ENCODE measurements around the gene OR13A1. TPM values are rescaled to one million over a fixed set of nuclear protein-coding genes. Genes with fewer than 3 reads are reported as not detected.

The OR13A1 gene
- total RNA-seq, 1 experiment from 2014 or later, result not detected

GRCh38 chr10:45255706-45256105, 59.7 kb downstream of the OR13A1 start:
- CTCF ChIA-PET, result interaction anchor here (0.7 kb wide), 1 partner anchor 11 kb away, joined by 3 read pairs; no protein-coding TSS in a partner anchor
- no peak for TF ChIP-seq CTCF (IDR thresholded peaks at IDR 0.05; ENCODE audit: unreplicated experiment)
- H3K4me3 Mint-ChIP-seq (ENCODE audit: unreplicated experiment), result no peak overlapping the region
- BruUV-seq (replicated peaks), result no TSS peak
- H3K27me3 Mint-ChIP-seq (ENCODE audit: insufficient read depth, unreplicated experiment), result peaks cover 12% of the 10 kb centered on the region
- H3K4me1 Mint-ChIP-seq (ENCODE audit: insufficient read depth, unreplicated experiment), result no peaks in the 10 kb centered on the region
- no peaks in the 10 kb centered on the region for H3K36me3 Mint-ChIP-seq (ENCODE audit: insufficient read depth, unreplicated experiment)
- DNase-seq (ENCODE audit: unreplicated experiment), result no peak
- no peaks in the 10 kb centered on the region for H3K9me3 Mint-ChIP-seq (ENCODE audit: unreplicated experiment)
- no peak overlapping the region for H3K27ac Mint-ChIP-seq (ENCODE audit: low read depth, unreplicated experiment)
- POLR2A ChIA-PET, result no interaction called here
- intact Hi-C loops (cut with micrococcal nuclease), result no loop called here

DNA sequence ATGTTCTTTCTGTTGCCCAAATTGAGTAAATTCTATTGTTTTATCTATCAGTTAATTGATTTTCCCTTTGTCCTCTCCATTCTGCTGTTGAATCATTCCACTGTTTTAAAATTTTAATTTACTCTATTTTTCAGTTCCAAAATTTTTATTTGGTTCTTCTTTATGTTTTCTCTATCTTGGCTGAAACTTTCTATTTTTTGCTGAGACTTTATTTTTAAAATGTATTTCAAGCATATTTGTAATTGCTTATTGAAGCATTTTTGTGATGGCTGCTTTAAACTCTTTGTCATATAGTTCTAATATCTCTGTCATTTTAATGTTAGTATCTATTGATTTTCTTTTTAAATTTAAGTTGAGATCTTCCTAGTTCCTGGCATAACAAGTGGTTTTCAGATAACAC, 60.5 kb downstream of the OR13A1 start:
- POLR2A ChIA-PET, result no interaction called here
- H3K4me3 Mint-ChIP-seq (ENCODE audit: unreplicated experiment), result no peak overlapping the region
- intact Hi-C loops (cut with micrococcal nuclease), result no loop called here
- no peaks in the 10 kb centered on the region for H3K36me3 Mint-ChIP-seq (ENCODE audit: insufficient read depth, unreplicated experiment)
- DNase-seq (ENCODE audit: unreplicated experiment), result no peak
- no peaks in the 10 kb centered on the region for H3K9me3 Mint-ChIP-seq (ENCODE audit: unreplicated experiment)
- H3K4me1 Mint-ChIP-seq (ENCODE audit: insufficient read depth, unreplicated experiment), result no peaks in the 10 kb centered on the region
- BruUV-seq (replicated peaks), result no TSS peak
- TF ChIP-seq CTCF (IDR thresholded peaks at IDR 0.05; ENCODE audit: unreplicated experiment), result no peak
- H3K27ac Mint-ChIP-seq (ENCODE audit: low read depth, unreplicated experiment), result no peak overlapping the region
- CTCF ChIA-PET, result interaction anchor here (0.7 to 1.6 kb wide), 2 partner anchors 11 kb away, joined by 3 to 4 read pairs; no protein-coding TSS in a partner anchor
- H3K27me3 Mint-ChIP-seq (ENCODE audit: insufficient read depth, unreplicated experiment), result peaks cover 12% of the 10 kb centered on the region

DNA sequence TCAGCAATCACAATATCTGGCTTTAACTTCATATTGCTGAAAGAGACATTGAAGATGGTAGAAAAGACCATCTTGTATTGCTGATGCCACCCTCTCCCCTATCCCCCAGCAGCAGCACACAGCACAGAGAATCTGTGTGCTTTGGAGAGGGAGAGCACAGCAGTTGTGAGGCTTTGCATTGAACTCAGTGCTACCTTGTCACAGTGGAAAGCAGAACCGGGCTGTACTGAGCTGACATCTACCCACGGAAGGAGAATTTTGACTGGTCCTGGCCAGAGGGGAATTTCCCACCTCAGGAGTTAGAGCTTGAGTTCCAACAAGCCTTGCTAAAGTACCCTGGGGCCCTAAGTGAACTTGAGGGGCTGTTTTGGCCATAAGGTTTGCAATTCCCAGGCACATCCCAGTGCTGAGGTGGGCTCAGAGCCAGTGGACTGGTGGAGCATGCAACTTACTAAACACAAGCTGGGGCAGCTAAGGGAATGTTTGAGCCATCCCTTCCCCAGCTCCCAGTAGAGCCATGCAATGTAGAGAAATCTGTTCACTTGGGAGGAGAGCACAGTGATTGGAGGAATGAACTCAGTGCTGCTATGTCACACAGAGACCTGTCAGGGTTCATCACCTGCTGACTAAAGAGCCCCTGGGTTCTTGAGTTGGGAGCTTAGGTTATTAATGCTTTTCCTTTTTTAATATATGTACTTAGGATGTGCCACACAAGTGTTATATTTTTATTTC, 62.1 kb downstream of the OR13A1 start:
- Mint-ChIP-seq H3K36me3 (ENCODE audit: insufficient read depth, unreplicated experiment) (no peaks in the 10 kb centered on the region), H3K4me1 (ENCODE audit: insufficient read depth, unreplicated experiment) (no peaks in the 10 kb centered on the region), H3K27ac (ENCODE audit: low read depth, unreplicated experiment) (no peak overlapping the region), H3K27me3 (ENCODE audit: insufficient read depth, unreplicated experiment) (peaks cover 12% of the 10 kb centered on the region), H3K9me3 (ENCODE audit: unreplicated experiment) (no peaks in the 10 kb centered on the region), H3K4me3 (ENCODE audit: unreplicated experiment) (no peak overlapping the region)
- CTCF ChIA-PET, result interaction anchor here (0.6 to 4.8 kb wide), 5 partner anchors 12 to 355 kb away, joined by 3 to 39 read pairs (median 4); no protein-coding TSS in a partner anchor
- POLR2A ChIA-PET, result no interaction called here
- TF ChIP-seq CTCF (IDR thresholded peaks at IDR 0.05; ENCODE audit: unreplicated experiment), result no peak
- no TSS peak for BruUV-seq (replicated peaks)
- no peak for DNase-seq (ENCODE audit: unreplicated experiment)
- intact Hi-C loops (cut with micrococcal nuclease), result no loop called here

Other genes with a start within 250 kb of the OR13A1 start
- gene ALOX5, start 58.6 kb upstream of the OR13A1 start, total RNA-seq (2022), result not detected in 2 replicates